Measurements from ENCODE around the gene SUPT4H1.
A peak's percentile ranks its signal among the peaks of the same experiment; 100 is the strongest.

The SUPT4H1 gene

DNA sequence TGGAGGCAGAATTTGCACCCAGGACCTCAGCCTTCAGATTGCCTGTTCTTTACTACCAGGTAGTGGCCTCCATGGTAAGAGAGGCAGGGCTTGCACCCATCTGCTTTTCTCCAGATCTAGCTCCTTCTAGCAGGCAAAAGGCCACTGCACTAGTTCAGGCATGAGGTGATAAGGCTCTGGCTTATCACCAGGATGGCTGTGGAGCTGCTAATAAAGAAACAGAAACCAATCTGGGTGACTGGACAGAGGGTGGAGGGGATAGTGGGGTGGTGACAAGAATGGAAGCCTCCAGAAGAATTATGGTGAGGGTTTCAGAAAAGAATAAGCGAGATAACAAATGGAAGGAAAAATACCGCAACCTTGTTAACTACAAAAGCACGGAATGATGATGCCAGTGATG, 15.5 kb upstream of the SUPT4H1 start:
- TF ChIP-seq CTCF (conservative IDR thresholded peaks at IDR 0.05), result no peak
- H3K27ac ChIP-seq, result no peak overlapping the region

GRCh38 chr17:58365980-58366595, 14.1 kb upstream of the SUPT4H1 start:
- peak overlapping the region; percentile 25; the same call in 1 of the 2 replicates for H3K27ac ChIP-seq

DNA sequence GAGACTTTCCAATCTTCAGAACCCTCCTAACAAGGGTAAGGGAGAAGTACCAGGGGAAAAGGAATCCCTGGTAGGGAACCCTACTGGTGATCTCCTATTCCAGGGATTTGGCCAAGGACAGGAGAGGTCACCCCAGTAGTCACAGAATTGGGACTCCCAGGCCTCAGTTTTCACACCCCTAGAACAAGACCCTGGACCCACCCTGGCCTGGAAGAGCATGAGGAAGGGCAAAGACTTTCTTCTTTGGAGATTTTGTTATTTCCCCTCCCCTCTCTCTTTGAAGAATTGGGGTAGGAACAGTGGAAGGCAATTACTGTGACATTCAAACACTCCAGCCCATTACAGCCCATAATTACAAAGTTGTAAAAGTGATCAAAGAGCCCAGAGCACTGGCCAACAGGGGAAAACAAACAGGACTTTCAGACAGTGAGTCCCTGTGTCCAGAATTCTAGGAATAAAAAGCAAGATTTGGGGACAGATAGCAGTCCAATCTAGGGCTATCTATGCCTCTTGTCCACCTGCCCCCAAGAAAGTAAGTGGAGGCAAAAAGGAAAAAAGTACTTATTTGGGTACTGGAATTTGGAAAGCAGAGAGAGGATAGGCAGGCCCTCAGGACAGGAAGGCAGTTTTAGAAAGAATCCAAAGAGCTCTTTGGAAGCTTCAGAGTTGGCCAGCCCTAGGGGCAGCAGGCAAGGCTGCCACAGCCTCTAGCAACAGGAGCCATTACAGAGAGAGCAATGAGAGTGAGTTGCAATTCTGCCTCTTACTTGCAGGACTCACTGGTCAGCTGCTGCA, 13.4 kb upstream of the SUPT4H1 start:
- TF ChIP-seq CTCF (conservative IDR thresholded peaks at IDR 0.05), result no peak
- peak overlapping the region; percentile 25; the same call in 1 of the 2 replicates for H3K27ac ChIP-seq

More at GRCh38 chr17:58365980-58366595, 14.1 kb upstream of the SUPT4H1 start:
- no peak for TF ChIP-seq CTCF (conservative IDR thresholded peaks at IDR 0.05)

- H3K27ac ChIP-seq, result no peak overlapping the region
- TF ChIP-seq CTCF (conservative IDR thresholded peaks at IDR 0.05), result no peak
These were observed 12.4 kb upstream of the SUPT4H1 start for GRCh38 chr17:58364270-58364942.

GRCh38 chr17:58363457-58364185, 11.6 kb upstream of the SUPT4H1 start:
- no peak overlapping the region for H3K27ac ChIP-seq
- TF ChIP-seq CTCF (conservative IDR thresholded peaks at IDR 0.05), result no peak

- no peak overlapping the region for H3K27ac ChIP-seq
- TF ChIP-seq CTCF (conservative IDR thresholded peaks at IDR 0.05), result no peak
These were observed 10.5 kb upstream of the SUPT4H1 start for GRCh38 chr17:58362368-58363014.

Measured in VCaP (cell line).